GM23338 (cell line): ENCODE data around the gene ATG16L2.

ENCODE experiments used
- EZH2 ChIP-seq: fragments of 200-600 bp; sonication (generic); IDR thresholded peaks from one replicate; pipeline ENCODE4 v1.8.0; 2017; ENCODE audit warnings: antibody characterized with exemption, mild to moderate bottlenecking, low read depth; ENCODE audit not compliant: unreplicated experiment
- EZH2phosphoT487 ChIP-seq: fragments of 200-600 bp; sonication (generic); IDR thresholded peaks from one replicate; pipeline ENCODE4 v1.8.1; 2018; ENCODE audit warnings: antibody characterized with exemption; ENCODE audit not compliant: unreplicated experiment
- POLR2AphosphoS5 ChIP-seq: IDR thresholded peaks from 2 replicates; pipeline ENCODE4 v1.6.1; 2016; ENCODE audit warnings: antibody characterized with exemption, low read depth
- TF ChIP-seq, protein P1 (sequence below), 2 experiments: fragments of 200-600 bp in 1 of 2; sonication (generic) in 1 of 2; conservative IDR thresholded peaks; 2 replicates each; pipeline versions ENCODE4 v1.5.1 to v1.6.1; 2016 to 2017; ENCODE audit warnings: antibody characterized with exemption in 2 of 2, low read depth in 2 of 2, mild to moderate bottlenecking in 2 of 2, moderate library complexity in 1 of 2
- TF ChIP-seq, protein P2 (sequence below): IDR thresholded peaks from one replicate; pipeline ENCODE4 v1.6.1; 2018; ENCODE audit warnings: antibody characterized with exemption; ENCODE audit not compliant: unreplicated experiment
- TF ChIP-seq, protein P3 (sequence below): IDR thresholded peaks from 2 replicates; pipeline ENCODE4 v1.6.1; 2016; ENCODE audit warnings: antibody characterized with exemption

DNA sequence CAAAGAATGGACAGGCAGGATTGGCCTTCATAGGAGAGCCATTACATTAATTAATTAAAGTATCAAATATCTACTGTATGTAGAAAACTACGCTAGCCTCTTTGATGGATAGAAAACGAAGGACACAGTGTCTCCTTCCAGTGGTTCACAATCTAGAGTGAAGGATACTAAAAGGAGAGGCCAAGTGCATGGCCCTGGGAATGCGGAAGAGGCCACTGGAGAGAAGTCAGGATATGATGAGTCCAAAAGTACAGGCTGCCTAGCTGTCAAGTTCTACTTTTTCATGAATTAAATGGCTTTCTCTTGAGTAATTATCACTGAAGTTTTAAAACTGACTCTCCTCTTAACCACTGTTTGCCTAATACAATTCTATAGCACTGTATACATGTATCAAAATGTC is 41.9 kb downstream of the ATG16L2 start:
- TF ChIP-seq, protein P1, sequence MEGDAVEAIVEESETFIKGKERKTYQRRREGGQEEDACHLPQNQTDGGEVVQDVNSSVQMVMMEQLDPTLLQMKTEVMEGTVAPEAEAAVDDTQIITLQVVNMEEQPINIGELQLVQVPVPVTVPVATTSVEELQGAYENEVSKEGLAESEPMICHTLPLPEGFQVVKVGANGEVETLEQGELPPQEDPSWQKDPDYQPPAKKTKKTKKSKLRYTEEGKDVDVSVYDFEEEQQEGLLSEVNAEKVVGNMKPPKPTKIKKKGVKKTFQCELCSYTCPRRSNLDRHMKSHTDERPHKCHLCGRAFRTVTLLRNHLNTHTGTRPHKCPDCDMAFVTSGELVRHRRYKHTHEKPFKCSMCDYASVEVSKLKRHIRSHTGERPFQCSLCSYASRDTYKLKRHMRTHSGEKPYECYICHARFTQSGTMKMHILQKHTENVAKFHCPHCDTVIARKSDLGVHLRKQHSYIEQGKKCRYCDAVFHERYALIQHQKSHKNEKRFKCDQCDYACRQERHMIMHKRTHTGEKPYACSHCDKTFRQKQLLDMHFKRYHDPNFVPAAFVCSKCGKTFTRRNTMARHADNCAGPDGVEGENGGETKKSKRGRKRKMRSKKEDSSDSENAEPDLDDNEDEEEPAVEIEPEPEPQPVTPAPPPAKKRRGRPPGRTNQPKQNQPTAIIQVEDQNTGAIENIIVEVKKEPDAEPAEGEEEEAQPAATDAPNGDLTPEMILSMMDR (conservative IDR thresholded peaks at IDR 0.05; ENCODE audit: low read depth in 2 of 2): no peak
- TF ChIP-seq, protein P2, sequence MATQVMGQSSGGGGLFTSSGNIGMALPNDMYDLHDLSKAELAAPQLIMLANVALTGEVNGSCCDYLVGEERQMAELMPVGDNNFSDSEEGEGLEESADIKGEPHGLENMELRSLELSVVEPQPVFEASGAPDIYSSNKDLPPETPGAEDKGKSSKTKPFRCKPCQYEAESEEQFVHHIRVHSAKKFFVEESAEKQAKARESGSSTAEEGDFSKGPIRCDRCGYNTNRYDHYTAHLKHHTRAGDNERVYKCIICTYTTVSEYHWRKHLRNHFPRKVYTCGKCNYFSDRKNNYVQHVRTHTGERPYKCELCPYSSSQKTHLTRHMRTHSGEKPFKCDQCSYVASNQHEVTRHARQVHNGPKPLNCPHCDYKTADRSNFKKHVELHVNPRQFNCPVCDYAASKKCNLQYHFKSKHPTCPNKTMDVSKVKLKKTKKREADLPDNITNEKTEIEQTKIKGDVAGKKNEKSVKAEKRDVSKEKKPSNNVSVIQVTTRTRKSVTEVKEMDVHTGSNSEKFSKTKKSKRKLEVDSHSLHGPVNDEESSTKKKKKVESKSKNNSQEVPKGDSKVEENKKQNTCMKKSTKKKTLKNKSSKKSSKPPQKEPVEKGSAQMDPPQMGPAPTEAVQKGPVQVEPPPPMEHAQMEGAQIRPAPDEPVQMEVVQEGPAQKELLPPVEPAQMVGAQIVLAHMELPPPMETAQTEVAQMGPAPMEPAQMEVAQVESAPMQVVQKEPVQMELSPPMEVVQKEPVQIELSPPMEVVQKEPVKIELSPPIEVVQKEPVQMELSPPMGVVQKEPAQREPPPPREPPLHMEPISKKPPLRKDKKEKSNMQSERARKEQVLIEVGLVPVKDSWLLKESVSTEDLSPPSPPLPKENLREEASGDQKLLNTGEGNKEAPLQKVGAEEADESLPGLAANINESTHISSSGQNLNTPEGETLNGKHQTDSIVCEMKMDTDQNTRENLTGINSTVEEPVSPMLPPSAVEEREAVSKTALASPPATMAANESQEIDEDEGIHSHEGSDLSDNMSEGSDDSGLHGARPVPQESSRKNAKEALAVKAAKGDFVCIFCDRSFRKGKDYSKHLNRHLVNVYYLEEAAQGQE: no peak
- TF ChIP-seq POLR2AphosphoS5 (no peak), EZH2phosphoT487 (no peak), EZH2 (no peak)
- TF ChIP-seq, protein P3, sequence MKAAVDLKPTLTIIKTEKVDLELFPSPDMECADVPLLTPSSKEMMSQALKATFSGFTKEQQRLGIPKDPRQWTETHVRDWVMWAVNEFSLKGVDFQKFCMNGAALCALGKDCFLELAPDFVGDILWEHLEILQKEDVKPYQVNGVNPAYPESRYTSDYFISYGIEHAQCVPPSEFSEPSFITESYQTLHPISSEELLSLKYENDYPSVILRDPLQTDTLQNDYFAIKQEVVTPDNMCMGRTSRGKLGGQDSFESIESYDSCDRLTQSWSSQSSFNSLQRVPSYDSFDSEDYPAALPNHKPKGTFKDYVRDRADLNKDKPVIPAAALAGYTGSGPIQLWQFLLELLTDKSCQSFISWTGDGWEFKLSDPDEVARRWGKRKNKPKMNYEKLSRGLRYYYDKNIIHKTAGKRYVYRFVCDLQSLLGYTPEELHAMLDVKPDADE: no peak
